Duodenal mucosa (tissue), 2 donors: ENCODE results near the gene SGMS1.
"Not testable (repeated sequence)": the region's sequence is repeated elsewhere in the genome, so short reads cannot be mapped to it uniquely, and the experiment has no call there.

Experiments
- H3K27ac ChIP-seq: one replicate; pipeline ENCODE4 v1.7.0; 2013; ENCODE audit warnings: low read depth, low read length
- H3K27me3 ChIP-seq, 2 donors: one replicate each; pipeline ENCODE4 v1.7.0; 2013; ENCODE audit warnings: low read length in 2 of 2, control low read depth in 1 of 2; ENCODE audit not compliant: insufficient read depth in 2 of 2, control insufficient read depth in 1 of 2
- H3K36me3 ChIP-seq, 2 donors: one replicate each; pipeline ENCODE4 v1.7.0; 2013; ENCODE audit warnings: low read length in 2 of 2, control low read depth in 1 of 2; ENCODE audit not compliant: insufficient read depth in 2 of 2, control insufficient read depth in 1 of 2
- H3K4me1 ChIP-seq, 2 donors: one replicate each; pipeline ENCODE4 v1.7.0; 2013; ENCODE audit warnings: low read length in 2 of 2, control low read depth in 1 of 2; ENCODE audit not compliant: insufficient read depth in 2 of 2, control insufficient read depth in 1 of 2
- H3K4me3 ChIP-seq, 2 donors: one replicate each; pipeline ENCODE4 v1.7.0; 2013; ENCODE audit warnings: low read length in 2 of 2, low read depth in 1 of 2
- H3K9ac ChIP-seq, 2 donors: one replicate each; pipeline ENCODE4 v1.7.0; 2013; ENCODE audit warnings: low read length in 2 of 2, low read depth in 1 of 2
- H3K9me3 ChIP-seq, 2 donors: one replicate each; pipeline ENCODE4 v1.7.0; 2013; ENCODE audit warnings: low read length in 2 of 2, control low read depth in 1 of 2; ENCODE audit not compliant: control insufficient read depth in 1 of 2

SGMS1 gene

GRCh38 chr10:50501924-50502452, 121.8 kb downstream of the SGMS1 start:
- Histone ChIP-seq H3K27me3 (no peaks in the 10 kb centered on the region), H3K4me3 (no peak overlapping the region), H3K36me3 (no peaks in the 10 kb centered on the region), H3K4me1 (no peaks in the 10 kb centered on the region), H3K27ac (no peak overlapping the region), H3K9me3 (no peaks in the 10 kb centered on the region), H3K9ac (no peak overlapping the region)

GRCh38 chr10:50501478-50501877, 122.3 kb downstream of the SGMS1 start:
- Histone ChIP-seq H3K4me1 (no peaks in the 10 kb centered on the region), H3K27ac (no peak overlapping the region), H3K4me3 (no peak overlapping the region), H3K9ac (no peak overlapping the region), H3K27me3 (no peaks in the 10 kb centered on the region), H3K9me3 (no peaks in the 10 kb centered on the region), H3K36me3 (no peaks in the 10 kb centered on the region)

- no peaks in the 10 kb centered on the region for H3K4me1 ChIP-seq
- no peaks in the 10 kb centered on the region for H3K27me3 ChIP-seq
- H3K36me3 ChIP-seq, result no peaks in the 10 kb centered on the region
- no peak overlapping the region for H3K4me3 ChIP-seq
- H3K9me3 ChIP-seq, result no peaks in the 10 kb centered on the region
- no peak overlapping the region for H3K27ac ChIP-seq
- no peak overlapping the region for H3K9ac ChIP-seq
Observed at GRCh38 chr10:50498465-50498864, 125.3 kb downstream of the SGMS1 start.

GRCh38 chr10:50497758-50498157, 126.0 kb downstream of the SGMS1 start:
- no peaks in the 10 kb centered on the region for H3K9me3 ChIP-seq
- no peaks in the 10 kb centered on the region for H3K4me1 ChIP-seq
- no peaks in the 10 kb centered on the region for H3K27me3 ChIP-seq
- H3K36me3 ChIP-seq, result no peaks in the 10 kb centered on the region
- H3K4me3 ChIP-seq, result no peak overlapping the region
- no peak overlapping the region for H3K27ac ChIP-seq
- no peak overlapping the region for H3K9ac ChIP-seq

GRCh38 chr10:50496228-50496627, 127.5 kb downstream of the SGMS1 start:
- Histone ChIP-seq H3K4me1 (no peaks in the 10 kb centered on the region), H3K9ac (no peak overlapping the region), H3K27me3 (no peaks in the 10 kb centered on the region), H3K4me3 (no peak overlapping the region), H3K9me3 (no peaks in the 10 kb centered on the region), H3K27ac (no peak overlapping the region), H3K36me3 (no peaks in the 10 kb centered on the region)

- no peak overlapping the region for H3K27ac ChIP-seq
- no peak overlapping the region for H3K4me3 ChIP-seq
- H3K9ac ChIP-seq, result no peak overlapping the region
- no peaks in the 10 kb centered on the region for H3K9me3 ChIP-seq
- H3K27me3 ChIP-seq, result no peaks in the 10 kb centered on the region
- no peaks in the 10 kb centered on the region for H3K4me1 ChIP-seq
- H3K36me3 ChIP-seq, result no peaks in the 10 kb centered on the region
Observed at GRCh38 chr10:50490241-50490640, 133.5 kb downstream of the SGMS1 start.

GRCh38 chr10:50484550-50484949, 139.2 kb downstream of the SGMS1 start:
- not testable (repeated sequence) for H3K27me3 ChIP-seq, H3K4me3 ChIP-seq, H3K27ac ChIP-seq, H3K9me3 ChIP-seq, H3K36me3 ChIP-seq, H3K9ac ChIP-seq, H3K4me1 ChIP-seq

GRCh38 chr10:50480054-50481007, 143.4 kb downstream of the SGMS1 start:
- Histone ChIP-seq H3K4me1 (no peaks in the 10 kb centered on the region), H3K9me3 (no peaks in the 10 kb centered on the region), H3K9ac (no peak overlapping the region), H3K27ac (no peak overlapping the region), H3K27me3 (no peaks in the 10 kb centered on the region), H3K36me3 (peaks cover 3 to 6% of the 10 kb centered on the region in 2 donors), H3K4me3 (no peak overlapping the region)

GRCh38 chr10:50477287-50478203, 146.2 kb downstream of the SGMS1 start:
- Histone ChIP-seq H3K27ac (no peak overlapping the region), H3K9me3 (no peaks in the 10 kb centered on the region), H3K27me3 (no peaks in the 10 kb centered on the region), H3K9ac (no peak overlapping the region), H3K4me3 (no peak overlapping the region), H3K36me3 (peaks cover 3 to 7% of the 10 kb centered on the region in 2 donors), H3K4me1 (no peaks in the 10 kb centered on the region)

GRCh38 chr10:50473756-50474155, 150.0 kb downstream of the SGMS1 start:
- Histone ChIP-seq H3K9me3 (no peaks in the 10 kb centered on the region), H3K4me1 (peaks cover 25 to 30% of the 10 kb centered on the region in 2 donors)

More at GRCh38 chr10:50473756-50474155, 150.0 kb downstream of the SGMS1 start:
- no peak overlapping the region for H3K9ac ChIP-seq
- no peaks in the 10 kb centered on the region for H3K27me3 ChIP-seq
- H3K27ac ChIP-seq, result no peak overlapping the region
- H3K4me3 ChIP-seq, result no peak overlapping the region
- peaks cover 3 to 7% of the 10 kb centered on the region in 2 donors for H3K36me3 ChIP-seq
